SK-N-SH (cell line): Measurements from ENCODE around the gene RNF175. TPM values are rescaled to one million over a fixed set of nuclear protein-coding genes. Genes with fewer than 3 reads are reported as not detected.

Source experiments
- CTCF ChIA-PET: fragments of 300-600, 350-600 bp; formaldehyde crosslinking; extraction: SDS; loops from one replicate; lab custom pipeline; 2021; lab: Yijun Ruan, JAX
- POLR2A ChIA-PET: fragments of 350-600 bp; sonication (Branson Sonifier 250); formaldehyde crosslinking; extraction: SDS; loops from one replicate; lab custom pipeline; 2020; ENCODE audit warnings: antibody characterized with exemption, inconsistent platforms; lab: Yijun Ruan, JAX
- DNase-seq: peaks from one replicate; pipeline ENCODE4 v3.0.0; 2012
- H2AFZ ChIP-seq: fragments of 200-600 bp; sonication (generic); 2 replicates; pipeline ENCODE4 v1.8.1; 2016; ENCODE audit warnings: antibody characterized with exemption, mild to moderate bottlenecking, low read depth
- H3F3A ChIP-seq: fragments of 200-600 bp; sonication (generic); replicated peaks from 2 replicates; pipeline ENCODE3; 2016; ENCODE audit warnings: antibody characterized with exemption, mild to moderate bottlenecking; ENCODE audit not compliant: insufficient read depth
- H3K27ac ChIP-seq, 2 experiments: fragments of 200-500 bp in 1 of 2; fragments of 200-600 bp in 1 of 2; sonication (Bioruptor generic) in 1 of 2; sonication (generic), shearing (Covaris generic) in 1 of 2; 2 replicates each; pipeline versions ENCODE4 v1.5.1 to v1.6.1; 2014 to 2016; ENCODE audit warnings: low read depth in 2 of 2, inconsistent platforms in 1 of 2, low read length in 1 of 2, mild to moderate bottlenecking in 1 of 2, mixed read lengths in 1 of 2
- H3K27me3 ChIP-seq: fragments of 200-600 bp; sonication (generic), shearing (Covaris generic); 2 replicates; pipeline ENCODE4 v1.6.1; 2016; ENCODE audit warnings: mixed run types; ENCODE audit not compliant: insufficient read depth
- H3K36me3 ChIP-seq, 2 experiments: fragments of 200-500 bp in 1 of 2; fragments of 200-600 bp in 1 of 2; sonication (Bioruptor generic) in 1 of 2; sonication (generic) in 1 of 2; replicated peaks in 1 of 2; 2 replicates each; pipeline versions ENCODE3 to v1.5.1; 2014 to 2016; ENCODE audit warnings: low read length in 1 of 2, mild to moderate bottlenecking in 1 of 2; ENCODE audit not compliant: insufficient read depth in 2 of 2, control insufficient read depth in 1 of 2
- H3K4me1 ChIP-seq, 2 experiments: fragments of 200-500 bp in 1 of 2; fragments of 200-600 bp in 1 of 2; sonication (Bioruptor generic) in 1 of 2; sonication (generic), shearing (Covaris generic) in 1 of 2; 2 replicates each; pipeline versions ENCODE4 v1.5.1 to v1.6.1; 2014 to 2016; ENCODE audit warnings: low read depth in 1 of 2, low read length in 1 of 2, mixed run types in 1 of 2; ENCODE audit not compliant: insufficient read depth in 2 of 2, control insufficient read depth in 1 of 2
- H3K4me2 ChIP-seq: fragments of 200-600 bp; sonication (generic), shearing (Covaris generic); 2 replicates; pipeline ENCODE4 v1.6.1; 2017; ENCODE audit warnings: mixed run types
- H3K4me3 ChIP-seq, 2 experiments: fragments of 200-500 bp in 1 of 2; fragments of 200-600 bp in 1 of 2; sonication (Bioruptor generic) in 1 of 2; sonication (generic), shearing (Covaris generic) in 1 of 2; 2 replicates each; pipeline versions ENCODE4 v1.5.1 to v1.8.1; 2014 to 2016; ENCODE audit warnings: low read depth in 2 of 2, inconsistent platforms in 1 of 2, low read length in 1 of 2, mild to moderate bottlenecking in 1 of 2, mixed read lengths in 1 of 2, moderate library complexity in 1 of 2
- H3K79me2 ChIP-seq: fragments of 200-600 bp; sonication (generic); 2 replicates; pipeline ENCODE4 v1.8.1; 2017; ENCODE audit warnings: mild to moderate bottlenecking; ENCODE audit not compliant: insufficient read depth
- H3K9ac ChIP-seq: fragments of 200-600 bp; sonication (generic); 2 replicates; pipeline ENCODE4 v1.6.1; 2017; ENCODE audit warnings: mixed run types
- H3K9me2 ChIP-seq: fragments of 200-600 bp; sonication (generic); 2 replicates; pipeline ENCODE4 v1.6.1; 2017; ENCODE audit warnings: mixed run types
- H3K9me3 ChIP-seq: fragments of 200-600 bp; sonication (generic); 2 replicates; pipeline ENCODE4 v1.6.1; 2017; ENCODE audit warnings: mixed run types, mild to moderate bottlenecking, moderate library complexity
- H4K20me1 ChIP-seq: fragments of 200-600 bp; sonication (generic); 2 replicates; pipeline ENCODE4 v1.6.1; 2017; ENCODE audit warnings: mild to moderate bottlenecking, mixed run types; ENCODE audit not compliant: insufficient read depth
- CHD2 ChIP-seq: fragments of 150-350 bp; IDR thresholded peaks from 2 replicates; pipeline ENCODE4 v1.6.1; 2018; ENCODE audit warnings: low read length; ENCODE audit not compliant: partially characterized antibody
- ELF1 ChIP-seq: IDR thresholded peaks from 2 replicates; pipeline ENCODE4 v1.4.0; 2012
- EP300 ChIP-seq, 2 experiments: IDR thresholded peaks; 2 replicates each; pipeline versions ENCODE4 v1.4.0 to v1.6.1; 2012; ENCODE audit warnings: borderline replicate concordance in 1 of 2, low read depth in 1 of 2, low read length in 1 of 2
- EZH2phosphoT487 ChIP-seq: fragments of 200-600 bp; sonication (generic); IDR thresholded peaks from 2 replicates; pipeline ENCODE4 v1.6.1; 2017; ENCODE audit warnings: low read depth, mixed run types, mild to moderate bottlenecking, antibody characterized with exemption, moderate library complexity, borderline replicate concordance
- FOSL2 ChIP-seq: IDR thresholded peaks from 2 replicates; pipeline ENCODE4 v1.4.0; 2012; ENCODE audit warnings: low read depth, mild to moderate bottlenecking, moderate library complexity, borderline replicate concordance
- IRF3 ChIP-seq: fragments of 150-350 bp; IDR thresholded peaks from 2 replicates; pipeline ENCODE4 v1.6.1; 2016; ENCODE audit warnings: mild to moderate bottlenecking, low read depth, low read length
- NFIC ChIP-seq: IDR thresholded peaks from 2 replicates; pipeline ENCODE4 v1.4.0; 2012; ENCODE audit warnings: borderline replicate concordance
- POLR2AphosphoS5 ChIP-seq: IDR thresholded peaks from 2 replicates; pipeline ENCODE4 v1.6.1; 2012; ENCODE audit warnings: low read depth, low read length
- RXRA ChIP-seq: IDR thresholded peaks from 2 replicates; pipeline ENCODE4 v1.4.0; 2012; ENCODE audit warnings: low read depth, mild to moderate bottlenecking, borderline replicate concordance
- SIN3A ChIP-seq: IDR thresholded peaks from 2 replicates; pipeline ENCODE4 v1.6.1; 2012; ENCODE audit warnings: low read depth, mild to moderate bottlenecking, low read length, moderate library complexity, borderline replicate concordance
- TAF1 ChIP-seq: IDR thresholded peaks from 2 replicates; pipeline ENCODE4 v1.6.1; 2012; ENCODE audit warnings: low read depth, mild to moderate bottlenecking, low read length, moderate library complexity, borderline replicate concordance
- YY1 ChIP-seq: IDR thresholded peaks from 2 replicates; pipeline ENCODE4 v1.4.0; 2012; ENCODE audit warnings: low read depth, mild to moderate bottlenecking
- WGBS: methylation state at CpG from one replicate; pipeline ENCODE4 v1.1.6; 2017; ENCODE audit warnings: low lambda C conversion rate; 5-methylcytosine and 5-hydroxymethylcytosine counted together
- polyA plus RNA-seq, 3 experiments: library from polyadenylated mRNA; depleted of rRNA; stranded (reverse); fragments of >200 nt; gene quantifications; 2 replicates each; pipeline ENCODE4 v1.2.3, GENCODE V29; 2012
- TF ChIP-seq, protein P1 (sequence below): IDR thresholded peaks from 2 replicates; pipeline ENCODE4 v1.4.0; 2012; ENCODE audit warnings: low read depth, borderline replicate concordance

RNF175 gene
- polyA plus RNA-seq, 1 of the 3 experiments (the other 2 are of a cell fraction), result 0.10 TPM

- H3K36me3 ChIP-seq, result no peaks in the 10 kb centered on the region
- H3K27ac ChIP-seq, result no peak overlapping the region
- POLR2A ChIA-PET, result no interaction called here
- no peaks in the 10 kb centered on the region for H3F3A ChIP-seq
- H3K4me1 ChIP-seq, result no peaks in the 10 kb centered on the region; a peak in 2 of 4 replicates
- no peak overlapping the region for H3K4me3 ChIP-seq
- H4K20me1 ChIP-seq, result no peaks in the 10 kb centered on the region
- WGBS, result 20% methylated on average over 3 of the region's 3 CpGs
- no peak for DNase-seq
- H3K4me2 ChIP-seq, result no peak overlapping the region
- TF ChIP-seq IRF3, result no peak
- no peak for TF ChIP-seq TAF1
- no peak for TF ChIP-seq SIN3A
- no peak for TF ChIP-seq NFIC
- no peak for TF ChIP-seq POLR2AphosphoS5
- no peak for TF ChIP-seq RXRA
- TF ChIP-seq EZH2phosphoT487, result no peak
- no peak for TF ChIP-seq EP300 (IDR thresholded peaks at IDR 0.05; ENCODE audit: borderline replicate concordance in 1 of 2, low read depth in 1 of 2, low read length in 1 of 2)
- no peak for TF ChIP-seq FOSL2
- no peak for TF ChIP-seq CHD2
- H3K9me2 ChIP-seq, result no peaks in the 10 kb centered on the region
- H3K9me3 ChIP-seq, result no peaks in the 10 kb centered on the region
- H2AFZ ChIP-seq, result no peak overlapping the region
- H3K9ac ChIP-seq, result no peak overlapping the region
- CTCF ChIA-PET, result interaction anchor here (1.5 kb wide), 2 partner anchors 34 to 62 kb away, joined by 5 read pairs; no protein-coding TSS in a partner anchor
- H3K27me3 ChIP-seq, result peaks cover 35% of the 10 kb centered on the region
- H3K79me2 ChIP-seq, result no peaks in the 10 kb centered on the region
These were observed 24.4 kb upstream of the RNF175 start for GRCh38 chr4:153784166-153784699.

GRCh38 chr4:153782581-153782980 is 22.8 kb upstream of the RNF175 start:
- peaks cover 19% of the 10 kb centered on the region; the same call in 1 of the 2 replicates for H3K27me3 ChIP-seq
- H3K9me3 ChIP-seq, result no peaks in the 10 kb centered on the region
- POLR2A ChIA-PET, result no interaction called here
- H3K9me2 ChIP-seq, result no peaks in the 10 kb centered on the region
- no peaks in the 10 kb centered on the region for H4K20me1 ChIP-seq
- no peaks in the 10 kb centered on the region; a peak in 1 of 4 replicates for H3K4me1 ChIP-seq
- no peak overlapping the region for H3K4me3 ChIP-seq
- TF ChIP-seq, protein P1, sequence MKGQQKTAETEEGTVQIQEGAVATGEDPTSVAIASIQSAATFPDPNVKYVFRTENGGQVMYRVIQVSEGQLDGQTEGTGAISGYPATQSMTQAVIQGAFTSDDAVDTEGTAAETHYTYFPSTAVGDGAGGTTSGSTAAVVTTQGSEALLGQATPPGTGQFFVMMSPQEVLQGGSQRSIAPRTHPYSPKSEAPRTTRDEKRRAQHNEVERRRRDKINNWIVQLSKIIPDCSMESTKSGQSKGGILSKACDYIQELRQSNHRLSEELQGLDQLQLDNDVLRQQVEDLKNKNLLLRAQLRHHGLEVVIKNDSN, result no peak
- TF ChIP-seq NFIC (no peak), ELF1 (no peak), CHD2 (no peak), EP300 (IDR thresholded peaks at IDR 0.05; ENCODE audit: borderline replicate concordance in 1 of 2, low read depth in 1 of 2, low read length in 1 of 2) (no peak), YY1 (no peak)
- TF ChIP-seq, all 33 proteins: peak for 0
- Histone ChIP-seq H3K9ac (no peak overlapping the region), H2AFZ (no peak overlapping the region), H3F3A (no peaks in the 10 kb centered on the region), H3K36me3 (no peaks in the 10 kb centered on the region), H3K4me2 (no peak overlapping the region), H3K27ac (no peak overlapping the region), H3K79me2 (no peaks in the 10 kb centered on the region)
- no peak for DNase-seq
- 100% methylated on average over 1 of the region's 1 CpG for WGBS
- CTCF ChIA-PET, result no interaction called here
